ENCODE data around the gene LGI2.

Gene LGI2

GRCh38 chr4:24971192-24971591 lies 59.6 kb downstream of the LGI2 start:
- H3K36me3 ChIP-seq (ENCODE audit: insufficient read depth, low read length), result no peaks in the 10 kb centered on the region
- no peak overlapping the region for H3K4me3 ChIP-seq (ENCODE audit: low read depth in 1 of 2, low read length in 2 of 2)
- H3K9me3 ChIP-seq (ENCODE audit: low read length), result no peaks in the 10 kb centered on the region
- H3K27me3 ChIP-seq (ENCODE audit: control insufficient read depth in 1 of 2, insufficient read depth in 2 of 2, low read length in 2 of 2), result no peaks in the 10 kb centered on the region
- no peak overlapping the region for H3K27ac ChIP-seq (ENCODE audit: low read depth, low read length)
- no peaks in the 10 kb centered on the region for H3K4me1 ChIP-seq (ENCODE audit: insufficient read depth, low read length)
- H3K9ac ChIP-seq (ENCODE audit: low read length), result no peak overlapping the region

GRCh38 chr4:24970635-24971034 lies 60.1 kb downstream of the LGI2 start:
- no peaks in the 10 kb centered on the region for H3K27me3 ChIP-seq (ENCODE audit: control insufficient read depth in 1 of 2, insufficient read depth in 2 of 2, low read length in 2 of 2)
- no peaks in the 10 kb centered on the region for H3K9me3 ChIP-seq (ENCODE audit: low read length)
- no peak overlapping the region for H3K9ac ChIP-seq (ENCODE audit: low read length)
- no peaks in the 10 kb centered on the region for H3K4me1 ChIP-seq (ENCODE audit: insufficient read depth, low read length)
- no peak overlapping the region for H3K4me3 ChIP-seq (ENCODE audit: low read depth in 1 of 2, low read length in 2 of 2)
- no peak overlapping the region for H3K27ac ChIP-seq (ENCODE audit: low read depth, low read length)
- no peaks in the 10 kb centered on the region for H3K36me3 ChIP-seq (ENCODE audit: insufficient read depth, low read length)

- Histone ChIP-seq H3K36me3 (ENCODE audit: insufficient read depth, low read length) (no peaks in the 10 kb centered on the region), H3K9ac (ENCODE audit: low read length) (no peak overlapping the region), H3K27me3 (ENCODE audit: control insufficient read depth in 1 of 2, insufficient read depth in 2 of 2, low read length in 2 of 2) (no peaks in the 10 kb centered on the region), H3K9me3 (ENCODE audit: low read length) (no peaks in the 10 kb centered on the region), H3K27ac (ENCODE audit: low read depth, low read length) (no peak overlapping the region), H3K4me3 (ENCODE audit: low read depth in 1 of 2, low read length in 2 of 2) (no peak overlapping the region), H3K4me1 (ENCODE audit: insufficient read depth, low read length) (no peaks in the 10 kb centered on the region)
Measured at GRCh38 chr4:24970191-24970590, 60.6 kb downstream of the LGI2 start.

- Histone ChIP-seq H3K27me3 (ENCODE audit: control insufficient read depth in 1 of 2, insufficient read depth in 2 of 2, low read length in 2 of 2) (no peaks in the 10 kb centered on the region), H3K27ac (ENCODE audit: low read depth, low read length) (no peak overlapping the region), H3K4me3 (ENCODE audit: low read depth in 1 of 2, low read length in 2 of 2) (no peak overlapping the region), H3K9me3 (ENCODE audit: low read length) (no peaks in the 10 kb centered on the region), H3K9ac (ENCODE audit: low read length) (no peak overlapping the region), H3K4me1 (ENCODE audit: insufficient read depth, low read length) (no peaks in the 10 kb centered on the region), H3K36me3 (ENCODE audit: insufficient read depth, low read length) (no peaks in the 10 kb centered on the region)
Measured at GRCh38 chr4:24969486-24969885, 61.3 kb downstream of the LGI2 start.

GRCh38 chr4:24968992-24969391 lies 61.8 kb downstream of the LGI2 start:
- no peak overlapping the region for H3K27ac ChIP-seq (ENCODE audit: low read depth, low read length)
- H3K36me3 ChIP-seq (ENCODE audit: insufficient read depth, low read length), result no peaks in the 10 kb centered on the region
- no peaks in the 10 kb centered on the region for H3K27me3 ChIP-seq (ENCODE audit: control insufficient read depth in 1 of 2, insufficient read depth in 2 of 2, low read length in 2 of 2)

GRCh38 chr4:24968278-24968677 lies 62.5 kb downstream of the LGI2 start:
- no peak overlapping the region for H3K27ac ChIP-seq (ENCODE audit: low read depth, low read length)
- no peak overlapping the region for H3K4me3 ChIP-seq (ENCODE audit: low read depth in 1 of 2, low read length in 2 of 2)
- no peaks in the 10 kb centered on the region for H3K9me3 ChIP-seq (ENCODE audit: low read length)
- no peaks in the 10 kb centered on the region for H3K36me3 ChIP-seq (ENCODE audit: insufficient read depth, low read length)
- H3K4me1 ChIP-seq (ENCODE audit: insufficient read depth, low read length), result no peaks in the 10 kb centered on the region
- no peak overlapping the region for H3K9ac ChIP-seq (ENCODE audit: low read length)
- H3K27me3 ChIP-seq (ENCODE audit: control insufficient read depth in 1 of 2, insufficient read depth in 2 of 2, low read length in 2 of 2), result no peaks in the 10 kb centered on the region

More at GRCh38 chr4:24968992-24969391, 61.8 kb downstream of the LGI2 start:
- Histone ChIP-seq H3K9ac (ENCODE audit: low read length) (no peak overlapping the region), H3K4me1 (ENCODE audit: insufficient read depth, low read length) (no peaks in the 10 kb centered on the region), H3K9me3 (ENCODE audit: low read length) (no peaks in the 10 kb centered on the region), H3K4me3 (ENCODE audit: low read depth in 1 of 2, low read length in 2 of 2) (no peak overlapping the region)

GRCh38 chr4:24967346-24967745 lies 63.4 kb downstream of the LGI2 start:
- Histone ChIP-seq H3K4me3 (ENCODE audit: low read depth in 1 of 2, low read length in 2 of 2) (no peak overlapping the region), H3K27me3 (ENCODE audit: control insufficient read depth in 1 of 2, insufficient read depth in 2 of 2, low read length in 2 of 2) (no peaks in the 10 kb centered on the region), H3K4me1 (ENCODE audit: insufficient read depth, low read length) (no peaks in the 10 kb centered on the region), H3K9me3 (ENCODE audit: low read length) (no peaks in the 10 kb centered on the region), H3K36me3 (ENCODE audit: insufficient read depth, low read length) (no peaks in the 10 kb centered on the region), H3K27ac (ENCODE audit: low read depth, low read length) (no peak overlapping the region), H3K9ac (ENCODE audit: low read length) (no peak overlapping the region)

- no peaks in the 10 kb centered on the region for H3K27me3 ChIP-seq (ENCODE audit: control insufficient read depth in 1 of 2, insufficient read depth in 2 of 2, low read length in 2 of 2)
- no peaks in the 10 kb centered on the region for H3K4me1 ChIP-seq (ENCODE audit: insufficient read depth, low read length)
- no peaks in the 10 kb centered on the region for H3K9me3 ChIP-seq (ENCODE audit: low read length)
- no peak overlapping the region for H3K4me3 ChIP-seq (ENCODE audit: low read depth in 1 of 2, low read length in 2 of 2)
- H3K36me3 ChIP-seq (ENCODE audit: insufficient read depth, low read length), result no peaks in the 10 kb centered on the region
- no peak overlapping the region for H3K9ac ChIP-seq (ENCODE audit: low read length)
- no peak overlapping the region for H3K27ac ChIP-seq (ENCODE audit: low read depth, low read length)
Measured at GRCh38 chr4:24966076-24966475, 64.7 kb downstream of the LGI2 start.

- H3K9ac ChIP-seq (ENCODE audit: low read length), result no peak overlapping the region
- no peak overlapping the region for H3K4me3 ChIP-seq (ENCODE audit: low read depth in 1 of 2, low read length in 2 of 2)
- no peaks in the 10 kb centered on the region for H3K9me3 ChIP-seq (ENCODE audit: low read length)
- no peaks in the 10 kb centered on the region for H3K27me3 ChIP-seq (ENCODE audit: control insufficient read depth in 1 of 2, insufficient read depth in 2 of 2, low read length in 2 of 2)
- H3K4me1 ChIP-seq (ENCODE audit: insufficient read depth, low read length), result no peaks in the 10 kb centered on the region
- H3K27ac ChIP-seq (ENCODE audit: low read depth, low read length), result no peak overlapping the region
- no peaks in the 10 kb centered on the region for H3K36me3 ChIP-seq (ENCODE audit: insufficient read depth, low read length)
Measured at GRCh38 chr4:24965627-24966026, 65.1 kb downstream of the LGI2 start.

GRCh38 chr4:24963277-24963676 lies 67.5 kb downstream of the LGI2 start:
- Histone ChIP-seq H3K9ac (ENCODE audit: low read length) (no peak overlapping the region), H3K27me3 (ENCODE audit: control insufficient read depth in 1 of 2, insufficient read depth in 2 of 2, low read length in 2 of 2) (no peaks in the 10 kb centered on the region), H3K4me3 (ENCODE audit: low read depth in 1 of 2, low read length in 2 of 2) (no peak overlapping the region), H3K9me3 (ENCODE audit: low read length) (no peaks in the 10 kb centered on the region), H3K36me3 (ENCODE audit: insufficient read depth, low read length) (no peaks in the 10 kb centered on the region), H3K27ac (ENCODE audit: low read depth, low read length) (no peak overlapping the region), H3K4me1 (ENCODE audit: insufficient read depth, low read length) (no peaks in the 10 kb centered on the region)

GRCh38 chr4:24957886-24958285 lies 72.9 kb downstream of the LGI2 start:
- Histone ChIP-seq H3K36me3 (ENCODE audit: insufficient read depth, low read length) (no peaks in the 10 kb centered on the region), H3K27me3 (ENCODE audit: control insufficient read depth in 1 of 2, insufficient read depth in 2 of 2, low read length in 2 of 2) (no peaks in the 10 kb centered on the region), H3K9me3 (ENCODE audit: low read length) (no peaks in the 10 kb centered on the region), H3K27ac (ENCODE audit: low read depth, low read length) (no peak overlapping the region), H3K9ac (ENCODE audit: low read length) (no peak overlapping the region), H3K4me3 (ENCODE audit: low read depth in 1 of 2, low read length in 2 of 2) (no peak overlapping the region), H3K4me1 (ENCODE audit: insufficient read depth, low read length) (no peaks in the 10 kb centered on the region)

GRCh38 chr4:24956763-24957162 lies 74.0 kb downstream of the LGI2 start:
- no peak overlapping the region for H3K9ac ChIP-seq (ENCODE audit: low read length)
- no peaks in the 10 kb centered on the region for H3K27me3 ChIP-seq (ENCODE audit: control insufficient read depth in 1 of 2, insufficient read depth in 2 of 2, low read length in 2 of 2)
- no peak overlapping the region for H3K27ac ChIP-seq (ENCODE audit: low read depth, low read length)
- no peak overlapping the region for H3K4me3 ChIP-seq (ENCODE audit: low read depth in 1 of 2, low read length in 2 of 2)
- H3K9me3 ChIP-seq (ENCODE audit: low read length), result no peaks in the 10 kb centered on the region
- H3K4me1 ChIP-seq (ENCODE audit: insufficient read depth, low read length), result no peaks in the 10 kb centered on the region
- no peaks in the 10 kb centered on the region for H3K36me3 ChIP-seq (ENCODE audit: insufficient read depth, low read length)

Data from muscle layer of colon (tissue), 2 donors.